ENCODE results near the gene PDGFD.

PDGFD gene

GRCh38 chr11:104092744-104093143 lies 71.2 kb downstream of the PDGFD start:
- DNase-seq = no peak

GRCh38 chr11:104091281-104092096 lies 72.5 kb downstream of the PDGFD start:
- no peak for DNase-seq

GRCh38 chr11:104090767-104091166 lies 73.2 kb downstream of the PDGFD start:
- DNase-seq = no peak

- DNase-seq = no peak
Observed at GRCh38 chr11:104089481-104089880, 74.5 kb downstream of the PDGFD start.

- DNase-seq = no peak
Observed at GRCh38 chr11:104086621-104087020, 77.3 kb downstream of the PDGFD start.

- no peak for DNase-seq
Observed at GRCh38 chr11:104078995-104079394, 85.0 kb downstream of the PDGFD start.

- DNase-seq = no peak
Observed at GRCh38 chr11:104078245-104078644, 85.7 kb downstream of the PDGFD start.

GRCh38 chr11:104076455-104076854 lies 87.5 kb downstream of the PDGFD start:
- no peak for DNase-seq

- no peak for DNase-seq
Observed at GRCh38 chr11:104075706-104076105, 88.2 kb downstream of the PDGFD start.

GRCh38 chr11:104075091-104075490 lies 88.9 kb downstream of the PDGFD start:
- no peak for DNase-seq

GRCh38 chr11:104073950-104074705 lies 89.8 kb downstream of the PDGFD start:
- DNase-seq = no peak

- DNase-seq = no peak
Observed at GRCh38 chr11:104067534-104067933, 96.4 kb downstream of the PDGFD start.

- DNase-seq = no peak
Observed at GRCh38 chr11:104064034-104064630, 99.8 kb downstream of the PDGFD start.

GRCh38 chr11:104061853-104062521 lies 102.0 kb downstream of the PDGFD start:
- DNase-seq = no peak

- DNase-seq = no peak
Observed at GRCh38 chr11:104060820-104061219, 103.1 kb downstream of the PDGFD start.

GRCh38 chr11:104060004-104060794 lies 103.7 kb downstream of the PDGFD start:
- no peak for DNase-seq

- DNase-seq = no peak
Observed at GRCh38 chr11:104058680-104059079, 105.3 kb downstream of the PDGFD start.

- DNase-seq = no peak
Observed at GRCh38 chr11:104057908-104058307, 106.0 kb downstream of the PDGFD start.

GRCh38 chr11:104055596-104055995 lies 108.4 kb downstream of the PDGFD start:
- DNase-seq = no peak

- DNase-seq = no peak
Observed at GRCh38 chr11:104054911-104055529, 108.9 kb downstream of the PDGFD start.

- DNase-seq = no peak
Observed at GRCh38 chr11:104053743-104054478, 110.0 kb downstream of the PDGFD start.

All from NCI-H1694 treated with DMSO at 0.1 percent for 48 hours (cell line).